GM12865 (cell line): ENCODE results near the gene ATXN7L1.
"Not testable (repeated sequence)": the region's sequence is repeated elsewhere in the genome, so short reads cannot be mapped to it uniquely, and the experiment has no call there.

ENCODE experiments used
- DNase-seq: peaks from one replicate; pipeline ENCODE4 v3.0.0; 2010; ENCODE audit warnings: low read depth
- H3K4me3 ChIP-seq: 2 replicates; pipeline ENCODE4 v1.5.1; 2011; ENCODE audit warnings: mild to moderate bottlenecking, low read depth, low read length, control low read depth
- CTCF ChIP-seq: IDR thresholded peaks from 2 replicates; pipeline ENCODE4 v1.5.1; 2011; ENCODE audit warnings: low read length, control low read depth, low read depth, inconsistent platforms; ENCODE audit not compliant: insufficient read depth; ENCODE audit errors: missing control alignments

ATXN7L1 gene

GRCh38 chr7:105894131-105894530 lies 17.7 kb upstream of the ATXN7L1 start:
- no peak for DNase-seq
- TF ChIP-seq CTCF: no peak
- no peak overlapping the region for H3K4me3 ChIP-seq

DNA sequence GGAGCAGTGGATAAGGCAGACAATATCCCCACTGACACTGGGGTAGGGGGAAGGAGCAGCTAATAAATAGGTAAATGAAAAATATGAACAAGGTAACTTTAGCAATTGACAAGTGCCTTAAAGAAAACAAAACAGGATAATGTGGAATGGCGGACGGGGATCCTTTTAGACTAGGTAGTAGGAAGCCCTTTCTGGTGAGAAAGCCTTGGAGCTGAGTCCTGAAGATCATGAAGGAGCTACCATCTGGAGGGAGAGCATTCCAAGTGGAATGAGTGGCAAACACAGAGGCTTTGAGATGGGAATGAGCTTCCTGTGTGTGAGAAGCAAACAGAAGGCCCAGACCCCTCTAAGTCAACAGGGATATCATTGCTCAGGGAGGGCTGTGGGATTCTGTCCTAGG lies 16.0 kb upstream of the ATXN7L1 start:
- TF ChIP-seq CTCF: no peak
- no peak overlapping the region for H3K4me3 ChIP-seq
- DNase-seq: no peak

DNA sequence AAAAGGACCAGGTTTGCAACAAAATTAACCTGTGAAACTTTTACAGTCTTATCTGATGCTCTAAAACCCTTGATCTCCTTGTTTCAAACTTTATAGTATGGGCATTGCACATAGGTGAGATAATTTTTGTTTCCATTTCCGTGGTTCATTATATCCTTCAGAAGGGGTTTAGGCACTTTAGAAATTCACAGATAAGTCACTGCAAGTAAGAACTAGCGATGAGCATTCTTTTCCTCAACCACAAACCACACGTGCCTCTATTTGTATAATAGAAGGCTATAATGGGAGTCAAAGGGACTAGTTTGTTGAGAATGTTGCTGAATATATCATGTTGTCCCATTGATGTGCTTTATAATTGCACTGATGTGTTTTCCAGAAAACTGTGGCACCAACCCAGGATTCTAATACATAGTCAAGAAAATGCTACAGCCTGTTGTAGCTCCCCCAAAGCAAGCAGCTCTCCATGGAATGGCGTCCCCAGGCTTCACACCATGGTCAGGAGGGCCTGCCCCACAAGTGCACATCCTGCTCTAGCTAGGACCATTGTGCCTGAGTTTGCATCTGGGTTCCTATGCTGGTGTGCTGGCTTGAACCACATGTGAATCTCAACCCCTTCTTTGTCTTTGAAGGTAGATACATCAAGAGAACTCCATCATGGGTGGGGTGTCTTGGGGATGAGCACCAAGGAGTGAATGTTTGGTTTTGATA lies 14.0 kb upstream of the ATXN7L1 start:
- no peak for TF ChIP-seq CTCF
- DNase-seq: no peak
- H3K4me3 ChIP-seq: no peak overlapping the region

GRCh38 chr7:105887569-105888189 lies 11.3 kb upstream of the ATXN7L1 start:
- no peak overlapping the region for H3K4me3 ChIP-seq
- no peak for DNase-seq
- TF ChIP-seq CTCF: no peak

GRCh38 chr7:105886776-105887175 lies 10.4 kb upstream of the ATXN7L1 start:
- TF ChIP-seq CTCF: no peak
- H3K4me3 ChIP-seq: no peak overlapping the region
- no peak for DNase-seq

DNA sequence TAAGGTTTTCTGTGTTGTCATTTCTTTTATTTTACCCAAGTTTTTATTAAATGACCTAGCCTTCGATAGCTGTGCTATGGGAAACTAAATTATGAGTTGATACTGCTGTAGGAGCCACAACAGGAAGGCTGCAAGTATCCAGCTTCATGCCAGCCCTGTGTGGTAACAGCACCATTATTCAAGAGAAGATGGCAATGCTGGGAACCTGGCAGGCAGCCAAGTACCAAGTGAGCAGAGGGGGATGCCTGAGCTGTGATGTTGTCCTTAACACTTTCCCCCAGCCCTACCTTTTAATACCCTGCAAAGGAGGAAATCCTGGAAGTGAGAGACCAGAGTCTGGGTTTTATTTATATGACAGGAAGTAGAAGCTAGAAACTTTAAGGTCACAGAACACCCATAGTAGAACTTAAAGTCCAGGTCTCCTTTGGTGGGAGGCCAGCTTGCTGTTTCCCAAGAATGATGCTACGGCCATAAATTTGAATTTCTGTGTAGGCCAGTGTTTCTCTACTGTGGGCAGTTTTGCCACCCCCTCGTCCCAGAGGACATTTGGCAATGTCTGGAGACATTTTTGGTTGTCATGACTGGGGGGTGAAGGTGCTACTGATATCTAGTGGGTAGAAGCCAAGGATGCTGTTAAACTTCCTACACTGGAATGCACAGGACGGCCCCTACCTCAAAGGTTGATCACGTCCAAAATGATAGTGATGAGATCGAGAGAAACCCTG lies 9.2 kb upstream of the ATXN7L1 start:
- no peak overlapping the region for H3K4me3 ChIP-seq
- no peak for TF ChIP-seq CTCF
- DNase-seq: no peak

- DNase-seq: not testable (repeated sequence)
Observed at GRCh38 chr7:105883179-105883578, 6.8 kb upstream of the ATXN7L1 start.

More at GRCh38 chr7:105883179-105883578, 6.8 kb upstream of the ATXN7L1 start:
- H3K4me3 ChIP-seq: not testable (repeated sequence)
